Stimulated activated CD8-positive, alpha-beta memory T cell treated with anti-CD3 and anti-CD28 coated beads, Interleukin-7, amount 100 ng/mL, for 24 hours (primary cell): ENCODE results near the gene MARS1.
"Not testable (repeated sequence)": the region's sequence is repeated elsewhere in the genome, so short reads cannot be mapped to it uniquely, and the experiment has no call there.

Experiments
- DNase-seq: peaks from one replicate; pipeline ENCODE4 v3.0.0-alpha.2; 2020; ENCODE audit warnings: low read depth

Gene MARS1

GRCh38 chr12:57550641-57551549 is 63.0 kb downstream of the MARS1 start:
- DNase-seq, result no peak

GRCh38 chr12:57551637-57552305 is 63.9 kb downstream of the MARS1 start:
- DNase-seq, result no peak

GRCh38 chr12:57552306-57552651 is 64.4 kb downstream of the MARS1 start:
- DNase-seq, result no peak

GRCh38 chr12:57552835-57553313 is 65.0 kb downstream of the MARS1 start:
- DNase-seq, result no peak

- DNase-seq, result no peak
These were observed 65.7 kb downstream of the MARS1 start for GRCh38 chr12:57553343-57554202.

- DNase-seq, result no peak
These were observed 66.6 kb downstream of the MARS1 start for GRCh38 chr12:57554453-57554852.

GRCh38 chr12:57554897-57555296 is 67.0 kb downstream of the MARS1 start:
- DNase-seq, result no peak

GRCh38 chr12:57558864-57559263 is 71.0 kb downstream of the MARS1 start:
- no peak for DNase-seq

- no peak for DNase-seq
These were observed 72.6 kb downstream of the MARS1 start for GRCh38 chr12:57560516-57560915.

- DNase-seq, result not testable (repeated sequence)
These were observed 73.2 kb downstream of the MARS1 start for GRCh38 chr12:57561117-57561516.

GRCh38 chr12:57563358-57563757 is 75.5 kb downstream of the MARS1 start:
- DNase-seq, result no peak

- DNase-seq, result no peak
These were observed 76.4 kb downstream of the MARS1 start for GRCh38 chr12:57564178-57564740.
